GM12878 (cell line): ENCODE data around the gene GFRA1. TPM values are rescaled to one million over a fixed set of nuclear protein-coding genes. Genes with fewer than 3 reads are reported as not detected.

Experiments
- ATAC-seq: fragments of 200-7000 bp; cut with Tn5 transposase; 3 replicates; pipeline ENCODE4 v1.9.1; 2020; ENCODE audit warnings: mild to moderate bottlenecking, moderate library complexity
- BruUV-seq: library from RNA; stranded (reverse); fragments of 400-500 nt; replicated peaks from 2 replicates; lab custom pipeline; 2021; lab: Mats Ljungman, UMichigan
- CTCF ChIA-PET: fragments of 300-600 bp; sonication (Branson Sonifier 250); formaldehyde crosslinking; extraction: SDS; loops from one replicate; lab custom pipeline; 2021; ENCODE audit warnings: inconsistent platforms; lab: Yijun Ruan, JAX
- POLR2A ChIA-PET: fragments of 350-600 bp; formaldehyde crosslinking; extraction: SDS; loops from one replicate; lab custom pipeline; 2021; ENCODE audit warnings: inconsistent platforms; lab: Charles Lee
- RAD21 ChIA-PET: fragments of 300-600 bp; sonication (Branson Sonifier 250); formaldehyde crosslinking; loops from one replicate; lab custom pipeline; 2023; ENCODE audit warnings: antibody characterized with exemption; ENCODE audit not compliant: unreplicated experiment; lab: Charles Lee
- SMC1A ChIA-PET: fragments of 300-600 bp; sonication (Branson Sonifier 250); formaldehyde crosslinking; loops from one replicate; lab custom pipeline; 2023; ENCODE audit not compliant: unreplicated experiment, uncharacterized antibody; lab: Charles Lee
- DNase-seq: peaks from one replicate; pipeline ENCODE4 v3.0.0-alpha.2; 2011; ENCODE audit warnings: low read depth, low spot score
- FAIRE-seq: peaks from 3 replicates; lab custom pipeline; 2011; peaks lifted over from hg19 to GRCh38; lab: Jason Lieb, UNC
- H2AFZ ChIP-seq: 2 replicates; pipeline ENCODE4 v1.6.0; 2011; ENCODE audit warnings: low read depth, low read length, control low read depth; ENCODE audit not compliant: control insufficient read depth
- H3K27ac ChIP-seq: 2 replicates; pipeline ENCODE4 v1.5.1; 2011; ENCODE audit warnings: control low read depth; ENCODE audit not compliant: control insufficient read depth, insufficient read depth
- H3K27me3 ChIP-seq, 2 experiments: replicated peaks in 1 of 2; 2 replicates each; pipeline versions ENCODE4 v1.6.0 to v1.6.1; 2011; ENCODE audit warnings: low read length in 1 of 2; ENCODE audit not compliant: control insufficient read depth in 2 of 2, insufficient read depth in 2 of 2
- H3K36me3 ChIP-seq, 2 experiments: 2 replicates each; pipeline ENCODE4 v1.5.1; 2011; ENCODE audit warnings: low read length in 1 of 2; ENCODE audit not compliant: control insufficient read depth in 2 of 2, insufficient read depth in 2 of 2
- H3K4me1 ChIP-seq: 2 replicates; pipeline ENCODE4 v1.6.1; 2011; ENCODE audit warnings: mild to moderate bottlenecking, low read length, moderate library complexity, mixed read lengths; ENCODE audit not compliant: control insufficient read depth, insufficient read depth
- H3K4me2 ChIP-seq: 2 replicates; pipeline ENCODE4 v1.6.0; 2011; ENCODE audit warnings: control low read depth; ENCODE audit not compliant: control insufficient read depth, insufficient read depth
- H3K4me3 ChIP-seq: fragments of 200-600 bp; sonication (generic); 2 replicates; pipeline ENCODE4 v1.5.1; 2016
- H3K79me2 ChIP-seq: 2 replicates; pipeline ENCODE4 v1.6.0; 2011; ENCODE audit warnings: low read length; ENCODE audit not compliant: control insufficient read depth, insufficient read depth
- H3K9ac ChIP-seq: 2 replicates; pipeline ENCODE4 v1.8.0; 2011; ENCODE audit warnings: low read length, control low read depth, mixed read lengths; ENCODE audit not compliant: control insufficient read depth, insufficient read depth
- H3K9me3 ChIP-seq: replicated peaks from 3 replicates; pipeline ENCODE4 v1.5.1; 2011; ENCODE audit warnings: mild to moderate bottlenecking, low read length; ENCODE audit not compliant: control insufficient read depth, insufficient read depth
- H4K20me1 ChIP-seq: 2 replicates; pipeline ENCODE4 v1.6.0; 2011; ENCODE audit not compliant: control insufficient read depth, insufficient read depth
- EGR1 ChIP-seq, 2 experiments: IDR thresholded peaks; 1 replicate in 1 of 2; 2 replicates in 1 of 2; pipeline ENCODE4 v1.6.1; 2011 to 2012; ENCODE audit warnings: low read depth in 2 of 2, low read length in 2 of 2, borderline replicate concordance in 1 of 2, mild to moderate bottlenecking in 1 of 2, moderate library complexity in 1 of 2
- MTA3 ChIP-seq: IDR thresholded peaks from 2 replicates; pipeline ENCODE4 v1.6.1; 2012; ENCODE audit warnings: low read length, inconsistent platforms, borderline replicate concordance
- MYC ChIP-seq: IDR thresholded peaks from 2 replicates; pipeline ENCODE4 v1.6.1; 2011; ENCODE audit warnings: mild to moderate bottlenecking, low read length, moderate library complexity, inconsistent platforms; ENCODE audit not compliant: insufficient read depth, insufficient replicate concordance, insufficient read length, severe bottlenecking
- NFYA ChIP-seq: IDR thresholded peaks from 2 replicates; pipeline ENCODE4 v1.6.1; 2011; ENCODE audit warnings: low read depth, mild to moderate bottlenecking, low read length, improper control_type of control experiment, borderline replicate concordance
- SUZ12 ChIP-seq: fragments of 200-600 bp; sonication (generic); IDR thresholded peaks from one replicate; pipeline ENCODE4 v1.6.1; 2018; ENCODE audit warnings: antibody characterized with exemption, mild to moderate bottlenecking; ENCODE audit not compliant: unreplicated experiment
- TCF7 ChIP-seq: IDR thresholded peaks from 2 replicates; pipeline ENCODE4 v1.6.1; 2014; ENCODE audit warnings: antibody characterized with exemption, borderline replicate concordance
- YY1 ChIP-seq: IDR thresholded peaks from 2 replicates; pipeline ENCODE4 v1.6.1; 2011; ENCODE audit warnings: low read depth, mild to moderate bottlenecking, low read length
- ZBED1 ChIP-seq: IDR thresholded peaks from 2 replicates; pipeline ENCODE4 v1.6.1; 2016; ENCODE audit warnings: borderline replicate concordance
- ZBTB33 ChIP-seq: fragments of 450-650 bp; IDR thresholded peaks from 2 replicates; pipeline ENCODE4 v1.6.1; 2017; ENCODE audit warnings: mild to moderate bottlenecking
- WGBS: methylation state at CpG from one replicate; pipeline ENCODE4 v1.1.6; 2016; ENCODE audit warnings: low lambda C conversion rate; ENCODE audit not compliant: insufficient replicate concordance, insufficient coverage; ENCODE audit errors: missing lambda C conversion rate; 5-methylcytosine and 5-hydroxymethylcytosine counted together
- in situ Hi-C: fragments of 300-500 bp; cut with MboI; formaldehyde crosslinking; loops from 9 replicates; pipeline ENCODE4 v1.14.3; 2018; ENCODE audit warnings: mixed read lengths
- intact Hi-C: fragments of 100-400 bp; cut with micrococcal nuclease; formaldehyde crosslinking; loops from one replicate; pipeline ENCODE4 v1.14.2; 2022; ENCODE audit not compliant: unreplicated experiment
- polyA plus RNA-seq, 11 experiments: library from polyadenylated mRNA; depleted of rRNA in 4 of 11; unstranded in 6 of 11; stranded (reverse) in 5 of 11; fragments of >200 nt; fragmentation: Nextera tagmentation in 4 of 11; fragmentation: Illumina TruSeq in 1 of 11; extraction: Ambion mirVana in 4 of 11; extraction: Trizol in 1 of 11; gene quantifications; 1 replicate in 1 of 11; 2 replicates in 10 of 11; pipeline versions ENCODE4 v1.2.1 to v1.2.3, GENCODE V29; 2011 to 2016; ENCODE audit warnings: inconsistent platforms in 2 of 11, missing spikeins in 2 of 11, low read depth in 1 of 11
- total RNA-seq, 4 experiments: library from RNA; depleted of rRNA in 3 of 4; stranded (reverse); fragments of >200 nt in 3 of 4; fragmentation: Illumina TruSeq in 1 of 4; extraction: Trizol in 1 of 4; gene quantifications; 2 replicates each; pipeline versions ENCODE4 v1.2.1 to v1.2.3, GENCODE V29; 2013 to 2021
- TF ChIP-seq, protein P1 (sequence below): fragments of 150-350 bp; IDR thresholded peaks from 2 replicates; pipeline ENCODE4 v1.6.1; 2016; ENCODE audit warnings: low read depth, low read length

The GFRA1 gene
- total and polyA plus RNA-seq, 10 of the 15 experiments (the other 5 are each of a cell fraction or from before 2014, with no cell fraction given): 0.05 to 0.19 TPM; not detected in 8

- ChIA-PET SMC1A (no interaction called here), CTCF (no interaction called here)
- Histone ChIP-seq H3K27me3 (peaks cover 0 to under 1% of the 10 kb centered on the region in 2 experiments; a peak in 1 of 4 replicates), H3K9me3 (no peaks in the 10 kb centered on the region), H3K4me1 (no peaks in the 10 kb centered on the region)
- DNase-seq (no peak), ATAC-seq (no peak)
- intact Hi-C loops: no loop called here
- TF ChIP-seq MYC (no peak), NFYA (no peak), MTA3 (no peak), YY1 (no peak), ZBTB33 (no peak), TCF7 (no peak), EGR1 (IDR thresholded peaks at IDR 0.05; ENCODE audit: borderline replicate concordance in 1 of 2, low read depth in 2 of 2, low read length in 2 of 2) (no peak), ZBED1 (no peak), SUZ12 (no peak)
- TF ChIP-seq, protein P1, sequence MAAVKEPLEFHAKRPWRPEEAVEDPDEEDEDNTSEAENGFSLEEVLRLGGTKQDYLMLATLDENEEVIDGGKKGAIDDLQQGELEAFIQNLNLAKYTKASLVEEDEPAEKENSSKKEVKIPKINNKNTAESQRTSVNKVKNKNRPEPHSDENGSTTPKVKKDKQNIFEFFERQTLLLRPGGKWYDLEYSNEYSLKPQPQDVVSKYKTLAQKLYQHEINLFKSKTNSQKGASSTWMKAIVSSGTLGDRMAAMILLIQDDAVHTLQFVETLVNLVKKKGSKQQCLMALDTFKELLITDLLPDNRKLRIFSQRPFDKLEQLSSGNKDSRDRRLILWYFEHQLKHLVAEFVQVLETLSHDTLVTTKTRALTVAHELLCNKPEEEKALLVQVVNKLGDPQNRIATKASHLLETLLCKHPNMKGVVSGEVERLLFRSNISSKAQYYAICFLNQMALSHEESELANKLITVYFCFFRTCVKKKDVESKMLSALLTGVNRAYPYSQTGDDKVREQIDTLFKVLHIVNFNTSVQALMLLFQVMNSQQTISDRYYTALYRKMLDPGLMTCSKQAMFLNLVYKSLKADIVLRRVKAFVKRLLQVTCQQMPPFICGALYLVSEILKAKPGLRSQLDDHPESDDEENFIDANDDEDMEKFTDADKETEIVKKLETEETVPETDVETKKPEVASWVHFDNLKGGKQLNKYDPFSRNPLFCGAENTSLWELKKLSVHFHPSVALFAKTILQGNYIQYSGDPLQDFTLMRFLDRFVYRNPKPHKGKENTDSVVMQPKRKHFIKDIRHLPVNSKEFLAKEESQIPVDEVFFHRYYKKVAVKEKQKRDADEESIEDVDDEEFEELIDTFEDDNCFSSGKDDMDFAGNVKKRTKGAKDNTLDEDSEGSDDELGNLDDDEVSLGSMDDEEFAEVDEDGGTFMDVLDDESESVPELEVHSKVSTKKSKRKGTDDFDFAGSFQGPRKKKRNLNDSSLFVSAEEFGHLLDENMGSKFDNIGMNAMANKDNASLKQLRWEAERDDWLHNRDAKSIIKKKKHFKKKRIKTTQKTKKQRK: no peak
- TF ChIP-seq, all 136 proteins: peak for 0
- Histone ChIP-seq H3K4me3 (no peak overlapping the region), H2AFZ (no peak overlapping the region), H3K36me3 (no peaks in the 10 kb centered on the region), H3K9ac (no peak overlapping the region), H3K27ac (no peak overlapping the region), H3K79me2 (no peaks in the 10 kb centered on the region), H4K20me1 (no peaks in the 10 kb centered on the region), H3K4me2 (no peak overlapping the region)
- ChIA-PET POLR2A (interaction anchor here (0.7 kb wide), 1 partner anchor 66 kb away, joined by 3 read pairs; no protein-coding TSS in a partner anchor), RAD21 (no interaction called here)
- FAIRE-seq: no peak
- BruUV-seq: no TSS peak
- WGBS: 47% methylated on average over 7 of the region's 7 CpGs
- in situ Hi-C loops: no loop called here
Observed at GRCh38 chr10:116097239-116097784, 175.7 kb downstream of the GFRA1 start.
